BE2C (cell line): ENCODE measurements around the gene WBP1.

Experiments used
- DNase-seq: peaks from one replicate; pipeline ENCODE4 v3.0.0-alpha.2; 2020
- H3K27me3 ChIP-seq: fragments of 250-450 bp; sonication (Bioruptor Pico); 2 replicates; pipeline ENCODE4 v1.5.1; 2020; ENCODE audit warnings: mild to moderate bottlenecking
- H3K36me3 ChIP-seq: fragments of 250-450 bp; sonication (Bioruptor Pico); 2 replicates; pipeline ENCODE4 v1.5.1; 2020; ENCODE audit warnings: mild to moderate bottlenecking
- H3K4me1 ChIP-seq: fragments of 250-450 bp; sonication (Bioruptor Pico); 2 replicates; pipeline ENCODE4 v1.5.1; 2020
- H3K4me3 ChIP-seq: 2 replicates; pipeline ENCODE4 v1.5.1; 2011; ENCODE audit warnings: low read depth, low read length
- H3K9me3 ChIP-seq: fragments of 250-450 bp; sonication (Bioruptor Pico); 2 replicates; pipeline ENCODE4 v1.5.1; 2020
- CTCF ChIP-seq: IDR thresholded peaks from 2 replicates; pipeline ENCODE4 v1.5.1; 2012; ENCODE audit warnings: mild to moderate bottlenecking, low read depth, low read length

WBP1 gene

GRCh38 chr2:74426181-74426758 lies 32.0 kb upstream of the WBP1 start:
- Histone ChIP-seq H3K4me1 (no peaks in the 10 kb centered on the region), H3K4me3 (no peak overlapping the region), H3K36me3 (no peaks in the 10 kb centered on the region), H3K9me3 (no peaks in the 10 kb centered on the region), H3K27me3 (no peaks in the 10 kb centered on the region)
- no peak for DNase-seq
- TF ChIP-seq CTCF = no peak

- Histone ChIP-seq H3K27me3 (no peaks in the 10 kb centered on the region), H3K4me3 (no peak overlapping the region), H3K9me3 (no peaks in the 10 kb centered on the region), H3K36me3 (no peaks in the 10 kb centered on the region), H3K4me1 (no peaks in the 10 kb centered on the region)
- no peak for DNase-seq
- no peak for TF ChIP-seq CTCF
Observed at GRCh38 chr2:74427551-74427950, 30.7 kb upstream of the WBP1 start.

- no peak overlapping the region for H3K4me3 ChIP-seq
- H3K36me3 ChIP-seq = no peaks in the 10 kb centered on the region
- H3K9me3 ChIP-seq = no peaks in the 10 kb centered on the region
- H3K4me1 ChIP-seq = no peaks in the 10 kb centered on the region
- H3K27me3 ChIP-seq = no peaks in the 10 kb centered on the region
- no peak for TF ChIP-seq CTCF
- DNase-seq = no peak
Observed at GRCh38 chr2:74428675-74429074, 29.6 kb upstream of the WBP1 start.

GRCh38 chr2:74429487-74430451 lies 28.5 kb upstream of the WBP1 start:
- Histone ChIP-seq H3K9me3 (no peaks in the 10 kb centered on the region), H3K36me3 (no peaks in the 10 kb centered on the region), H3K27me3 (no peaks in the 10 kb centered on the region), H3K4me1 (no peaks in the 10 kb centered on the region), H3K4me3 (no peak overlapping the region)
- no peak for DNase-seq
- TF ChIP-seq CTCF = no peak

GRCh38 chr2:74430502-74430901 lies 27.7 kb upstream of the WBP1 start:
- TF ChIP-seq CTCF = no peak
- no peaks in the 10 kb centered on the region for H3K36me3 ChIP-seq
- no peak for DNase-seq
- H3K27me3 ChIP-seq = no peaks in the 10 kb centered on the region
- H3K4me3 ChIP-seq = no peak overlapping the region
- no peaks in the 10 kb centered on the region for H3K4me1 ChIP-seq
- no peaks in the 10 kb centered on the region for H3K9me3 ChIP-seq
